SK-N-SH treated with all-trans-retinoic acid at 6 μM for 48 hours (cell line): ENCODE results near the gene WDR7.

ENCODE experiments used
- ATAC-seq: fragments of 200-7000 bp; cut with Tn5 transposase; 3 replicates; pipeline ENCODE4 v1.9.1; 2020; ENCODE audit warnings: mild to moderate bottlenecking, moderate library complexity
- ARNTL ChIP-seq: fragments of 450-650 bp; formaldehyde crosslinking; IDR thresholded peaks from 2 replicates; pipeline ENCODE4 v1.5.0; 2020; ENCODE audit warnings: low read depth, mild to moderate bottlenecking, moderate library complexity, borderline replicate concordance
- BACH2 ChIP-seq: fragments of 250-450 bp; sonication (Bioruptor Pico); IDR thresholded peaks from 2 replicates; pipeline ENCODE4 v1.9.0; 2021; ENCODE audit warnings: mild to moderate bottlenecking, borderline replicate concordance
- CREB5 ChIP-seq: fragments of 250-450 bp; sonication (Bioruptor Pico); IDR thresholded peaks from 2 replicates; pipeline ENCODE4 v1.5.1; 2020; ENCODE audit warnings: low read depth, mild to moderate bottlenecking, moderate library complexity
- CSDC2 ChIP-seq: fragments of 250-450 bp; sonication (Bioruptor Pico); IDR thresholded peaks from 2 replicates; pipeline ENCODE4 v1.5.0; 2020; ENCODE audit warnings: mild to moderate bottlenecking, moderate library complexity
- CSRNP3 ChIP-seq: fragments of 250-450 bp; sonication (Bioruptor Pico); IDR thresholded peaks from 2 replicates; pipeline ENCODE4 v1.5.1; 2021; ENCODE audit warnings: mild to moderate bottlenecking, moderate library complexity
- ESRRG ChIP-seq: fragments of 250-450 bp; sonication (Bioruptor Pico); IDR thresholded peaks from 2 replicates; pipeline ENCODE4 v1.6.1; 2021; ENCODE audit warnings: mild to moderate bottlenecking
- GLIS3 ChIP-seq: fragments of 250-450 bp; sonication (Bioruptor Pico); IDR thresholded peaks from 2 replicates; pipeline ENCODE4 v1.5.0; 2020; ENCODE audit warnings: mild to moderate bottlenecking, moderate library complexity
- ISL1 ChIP-seq: fragments of 250-450 bp; sonication (Bioruptor Pico); IDR thresholded peaks from 2 replicates; pipeline ENCODE4 v2.1.2; 2022; ENCODE audit warnings: mild to moderate bottlenecking, moderate library complexity
- OSR1 ChIP-seq: fragments of 250-450 bp; sonication (Bioruptor Pico); IDR thresholded peaks from 2 replicates; pipeline ENCODE4 v1.8.0; 2022; ENCODE audit warnings: moderate library complexity, mild to moderate bottlenecking, inconsistent platforms
- PATZ1 ChIP-seq: fragments of 250-450 bp; sonication (Bioruptor Pico); IDR thresholded peaks from 2 replicates; pipeline ENCODE4 v1.8.0; 2020; ENCODE audit warnings: mild to moderate bottlenecking, moderate library complexity, borderline replicate concordance
- RARB ChIP-seq: fragments of 250-450 bp; sonication (Bioruptor Pico); IDR thresholded peaks from 2 replicates; pipeline ENCODE4 v1.8.0; 2021; ENCODE audit warnings: mild to moderate bottlenecking, moderate library complexity
- SNAI2 ChIP-seq: fragments of 250-450 bp; sonication (Bioruptor Pico); IDR thresholded peaks from 2 replicates; pipeline ENCODE4 v1.5.0; 2020; ENCODE audit warnings: mild to moderate bottlenecking, moderate library complexity
- TOX ChIP-seq: fragments of 250-450 bp; sonication (Bioruptor Pico); IDR thresholded peaks from 2 replicates; pipeline ENCODE4 v1.8.0; 2021; ENCODE audit warnings: mild to moderate bottlenecking, moderate library complexity, borderline replicate concordance
- TSHZ2 ChIP-seq: fragments of 250-450 bp; sonication (Bioruptor Pico); IDR thresholded peaks from 2 replicates; pipeline ENCODE4 v1.5.0; 2020; ENCODE audit warnings: mild to moderate bottlenecking, moderate library complexity
- ZFP3 ChIP-seq: fragments of 250-450 bp; sonication (Bioruptor Pico); IDR thresholded peaks from 2 replicates; pipeline ENCODE4 v1.5.0; 2020; ENCODE audit warnings: mild to moderate bottlenecking, moderate library complexity
- ZFP30 ChIP-seq: fragments of 450-650 bp; formaldehyde crosslinking; IDR thresholded peaks from 2 replicates; pipeline ENCODE4 v1.5.0; 2022; ENCODE audit warnings: mild to moderate bottlenecking, moderate library complexity
- ZNF565 ChIP-seq: fragments of 450-650 bp; formaldehyde crosslinking; conservative IDR thresholded peaks from 2 replicates; pipeline ENCODE4 v1.5.0; 2020; ENCODE audit warnings: low read depth, mild to moderate bottlenecking, moderate library complexity
- ZNF70 ChIP-seq: fragments of 450-650 bp; formaldehyde crosslinking; IDR thresholded peaks from 2 replicates; pipeline ENCODE4 v1.5.0; 2020; ENCODE audit warnings: mild to moderate bottlenecking, moderate library complexity
- ZNF8 ChIP-seq: fragments of 450-650 bp; formaldehyde crosslinking; IDR thresholded peaks from 2 replicates; pipeline ENCODE4 v1.5.0; 2020; ENCODE audit warnings: mild to moderate bottlenecking, moderate library complexity

WDR7 gene

GRCh38 chr18:56933472-56933871, 282.3 kb downstream of the WDR7 start:
- TF ChIP-seq GLIS3 (no peak), ISL1 (no peak), CREB5 (no peak), ESRRG (CRISPR knock-in tag) (no peak), OSR1 (no peak), TOX (no peak), PATZ1 (CRISPR knock-in tag) (no peak)
- no peak for ATAC-seq

GRCh38 chr18:56934131-56934530, 283.0 kb downstream of the WDR7 start:
- ATAC-seq = no peak
- TF ChIP-seq CREB5 (no peak), TOX (no peak), ZNF70 (CRISPR knock-in tag) (no peak)

- no peak for ATAC-seq
- no peak for TF ChIP-seq BACH2 (CRISPR knock-in tag)
- no peak for TF ChIP-seq ZFP30 (CRISPR knock-in tag)
- no peak for TF ChIP-seq CSRNP3 (CRISPR knock-in tag)
- no peak for TF ChIP-seq GLIS3
- TF ChIP-seq ESRRG (CRISPR knock-in tag) = no peak
- no peak for TF ChIP-seq CSDC2
- no peak for TF ChIP-seq ARNTL (CRISPR knock-in tag)
- no peak for TF ChIP-seq ZNF70 (CRISPR knock-in tag)
- no peak for TF ChIP-seq ZNF565 (CRISPR knock-in tag)
- no peak for TF ChIP-seq PATZ1 (CRISPR knock-in tag)
- TF ChIP-seq ZFP3 (CRISPR knock-in tag) = no peak
- TF ChIP-seq CREB5 = no peak
- TF ChIP-seq ISL1 = no peak
- no peak for TF ChIP-seq TSHZ2 (CRISPR knock-in tag)
- no peak for TF ChIP-seq SNAI2
- TF ChIP-seq RARB (CRISPR knock-in tag) = no peak
- TF ChIP-seq TOX = no peak
- TF ChIP-seq OSR1 = no peak
- TF ChIP-seq ZNF8 (CRISPR knock-in tag) = no peak
Observed at GRCh38 chr18:56934906-56935305, 283.7 kb downstream of the WDR7 start.
